GDM1 (cell line): Measurements from ENCODE around the gene CPNE1.
"Not testable (repeated sequence)": the region's sequence is repeated elsewhere in the genome, so short reads cannot be mapped to it uniquely, and the experiment has no call there.

Experiments used
- DNase-seq: peaks from one replicate; lab custom pipeline; 2025; lab: John Stamatoyannopoulos, UW

Gene CPNE1

DNA sequence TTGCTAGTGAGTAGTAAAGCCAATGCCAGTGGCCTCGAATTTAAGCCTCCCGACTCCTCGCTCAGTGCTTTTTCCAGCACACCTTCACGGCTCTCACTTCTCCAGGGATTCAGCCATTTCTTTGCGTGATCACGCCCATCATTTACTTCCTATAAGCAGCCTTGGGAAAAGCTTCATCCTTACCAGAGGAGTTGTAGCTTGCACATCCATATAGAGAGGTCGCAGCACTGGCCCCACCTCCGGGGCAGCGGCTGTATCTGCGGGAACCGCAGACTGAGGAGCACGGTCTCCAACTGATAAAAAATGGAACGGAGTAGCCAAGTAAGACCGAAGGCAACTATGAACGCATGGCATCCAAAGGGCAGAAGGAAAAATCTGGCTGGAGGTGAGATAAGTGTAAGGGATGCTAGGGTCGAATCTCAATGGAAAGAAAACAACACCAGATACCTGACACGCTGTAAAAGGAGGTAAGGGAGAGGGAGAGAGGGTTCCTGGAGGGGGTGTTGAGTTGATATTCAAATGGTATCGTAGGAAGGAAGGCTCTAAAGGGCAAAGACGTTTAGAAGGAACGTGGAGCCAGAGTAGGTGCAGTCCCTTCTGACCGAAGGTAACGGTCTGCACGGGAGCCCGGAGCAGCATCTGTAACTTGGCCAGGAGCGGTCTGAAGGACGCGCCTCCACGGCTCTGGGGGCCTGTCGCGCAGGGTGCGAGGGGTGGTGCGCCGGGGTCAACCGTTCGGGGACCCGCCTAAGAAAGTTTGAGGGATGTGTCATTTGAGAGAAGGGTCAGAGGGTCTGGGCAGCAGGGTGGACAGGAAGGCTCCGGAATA is 33.8 kb upstream of the CPNE1 start:
- DNase-seq, result no peak

DNA sequence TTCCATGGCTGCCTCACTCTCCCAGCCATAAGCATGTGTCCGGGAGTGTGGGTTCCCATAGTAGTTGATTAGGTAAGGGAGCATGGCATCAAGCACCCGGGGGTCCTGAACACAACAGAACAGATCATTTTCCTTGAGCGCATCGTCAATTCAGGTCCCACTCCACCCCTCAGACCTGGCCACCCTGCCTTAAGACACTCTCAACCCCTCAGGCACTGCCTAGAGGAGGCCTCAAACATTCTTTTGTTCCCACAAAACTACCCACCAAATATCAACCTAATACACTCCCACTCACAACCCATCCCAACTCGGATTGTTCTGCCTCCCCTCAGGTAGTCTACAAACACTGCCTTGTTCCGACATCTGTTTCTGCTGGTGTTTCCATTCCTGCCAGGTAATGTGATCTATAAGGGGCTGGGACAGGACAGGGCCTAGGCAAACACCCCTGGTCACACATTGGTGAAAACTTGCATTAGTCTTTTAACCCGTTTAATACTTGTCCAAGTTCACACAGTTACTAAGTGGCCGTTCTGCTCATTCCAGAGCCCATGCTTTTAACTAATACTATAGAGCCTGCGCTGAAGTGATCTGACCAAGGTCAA is 33.1 kb upstream of the CPNE1 start:
- DNase-seq, result no peak

DNA sequence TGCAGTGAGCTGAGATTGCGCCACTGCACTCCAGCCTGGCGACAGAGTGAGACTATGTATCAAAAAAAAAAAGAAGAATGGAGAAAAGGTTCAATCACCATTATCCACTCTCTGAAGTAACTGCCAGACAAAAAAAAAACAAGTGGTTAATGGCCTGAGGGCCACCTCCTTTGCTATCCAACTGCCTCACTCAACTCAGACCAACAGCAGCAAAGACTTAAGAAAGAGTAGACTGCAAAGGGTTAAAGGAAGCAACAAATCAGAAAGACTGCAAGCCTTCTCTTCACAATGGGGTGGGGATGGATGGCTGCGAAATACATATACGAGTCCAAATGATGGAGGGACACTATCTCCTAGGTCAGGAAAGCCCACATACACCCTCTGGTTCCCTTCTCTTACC is 31.3 kb upstream of the CPNE1 start:
- no peak for DNase-seq

DNA sequence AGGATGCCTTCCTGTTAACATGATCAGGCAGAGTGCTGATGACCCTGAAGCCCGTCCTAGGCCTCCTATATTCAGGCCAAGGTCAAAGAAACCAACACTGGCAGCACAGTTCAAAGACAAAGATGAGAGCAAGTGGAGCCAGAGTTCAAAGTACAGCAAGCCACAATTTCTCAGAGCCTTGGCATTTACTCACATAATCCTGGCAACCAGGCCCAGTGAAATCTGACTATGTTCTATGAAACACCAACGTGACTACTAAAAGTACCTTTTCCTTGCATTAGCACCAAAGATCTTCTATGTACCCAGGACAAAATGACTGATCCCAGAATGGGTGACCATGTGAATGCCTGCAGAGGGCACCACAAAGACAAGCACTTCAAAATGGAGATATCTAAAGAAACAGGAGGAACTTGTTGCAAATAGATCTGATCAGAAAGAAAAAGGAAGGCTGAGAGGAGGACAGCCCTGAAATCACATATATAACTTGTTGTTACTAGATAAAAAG is 30.6 kb upstream of the CPNE1 start:
- no peak for DNase-seq

DNA sequence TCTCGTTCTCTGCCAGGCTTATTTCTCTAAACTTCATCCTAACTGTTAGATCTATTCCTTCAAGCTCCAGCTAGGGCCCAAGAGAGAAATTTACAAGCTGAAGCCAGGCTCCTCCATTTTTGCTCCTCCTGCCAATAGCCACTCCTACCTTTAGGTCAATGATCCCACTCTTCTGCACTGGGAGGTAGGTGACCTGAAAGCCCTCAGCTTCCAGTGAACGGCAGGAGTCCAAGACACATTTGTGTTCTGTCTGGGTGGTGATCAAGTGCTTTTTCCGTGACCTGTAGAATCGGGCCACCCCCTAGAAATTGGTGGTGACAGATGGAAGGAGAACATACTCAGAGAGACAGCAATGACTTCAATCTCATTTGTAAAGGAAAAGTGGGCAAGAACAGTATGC is 25.6 kb upstream of the CPNE1 start:
- no peak for DNase-seq

DNA sequence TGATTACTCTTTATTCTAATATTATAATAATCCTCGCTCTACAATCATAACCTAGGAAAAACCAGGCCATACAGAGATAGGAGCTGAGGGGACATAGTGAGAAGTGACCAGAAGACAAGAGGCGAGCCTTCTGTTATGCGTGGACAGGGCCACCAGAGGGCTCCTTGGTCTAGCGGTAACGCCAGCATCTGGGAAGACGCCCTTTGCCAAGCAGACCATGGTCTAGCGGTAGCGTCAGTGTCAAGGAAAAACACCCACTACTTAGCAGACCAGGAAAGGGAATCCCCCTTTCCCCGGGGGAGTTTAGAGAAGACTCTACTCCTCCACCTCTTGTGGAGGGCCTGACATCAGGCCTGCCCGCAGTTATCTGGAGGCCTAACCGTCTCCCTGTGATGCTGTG is 22.2 kb upstream of the CPNE1 start:
- not testable (repeated sequence) for DNase-seq

DNA sequence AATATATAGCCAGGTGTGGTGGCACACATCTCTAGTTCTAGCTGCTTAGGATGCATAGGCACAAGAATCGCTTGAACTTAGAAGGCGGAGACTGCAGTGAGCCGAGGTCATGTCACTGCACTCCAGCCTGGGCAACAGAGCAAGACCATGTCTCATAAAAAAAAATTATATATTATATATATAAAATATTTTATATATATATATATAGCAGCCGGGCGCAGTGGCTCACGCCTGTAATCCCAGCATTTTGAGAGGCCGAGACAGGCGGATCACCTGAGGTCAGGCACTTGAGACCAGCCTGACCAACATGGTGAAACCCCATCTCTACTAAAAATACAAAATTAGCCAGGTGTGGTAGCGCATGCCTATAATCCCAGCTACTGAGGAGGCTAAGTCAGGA is 20.7 kb upstream of the CPNE1 start:
- not testable (repeated sequence) for DNase-seq

DNA sequence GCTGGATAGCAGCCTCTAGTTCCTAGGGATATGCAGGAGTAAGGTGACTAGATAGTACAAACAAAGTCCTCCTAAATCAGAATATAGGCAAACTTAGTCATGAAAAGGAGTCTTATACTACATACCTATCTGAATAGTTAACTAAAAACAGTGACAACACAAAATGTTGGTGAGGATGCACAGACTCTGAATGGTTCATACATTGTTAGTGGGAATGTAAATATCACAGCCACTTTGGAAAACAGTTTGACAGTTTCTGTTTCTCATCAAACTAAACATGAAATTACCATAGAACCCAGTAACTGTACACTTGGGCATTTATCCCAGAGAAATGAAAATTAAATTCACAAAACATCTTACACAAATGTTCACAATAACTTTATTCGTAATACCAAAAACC is 17.3 kb upstream of the CPNE1 start:
- DNase-seq, result no peak

DNA sequence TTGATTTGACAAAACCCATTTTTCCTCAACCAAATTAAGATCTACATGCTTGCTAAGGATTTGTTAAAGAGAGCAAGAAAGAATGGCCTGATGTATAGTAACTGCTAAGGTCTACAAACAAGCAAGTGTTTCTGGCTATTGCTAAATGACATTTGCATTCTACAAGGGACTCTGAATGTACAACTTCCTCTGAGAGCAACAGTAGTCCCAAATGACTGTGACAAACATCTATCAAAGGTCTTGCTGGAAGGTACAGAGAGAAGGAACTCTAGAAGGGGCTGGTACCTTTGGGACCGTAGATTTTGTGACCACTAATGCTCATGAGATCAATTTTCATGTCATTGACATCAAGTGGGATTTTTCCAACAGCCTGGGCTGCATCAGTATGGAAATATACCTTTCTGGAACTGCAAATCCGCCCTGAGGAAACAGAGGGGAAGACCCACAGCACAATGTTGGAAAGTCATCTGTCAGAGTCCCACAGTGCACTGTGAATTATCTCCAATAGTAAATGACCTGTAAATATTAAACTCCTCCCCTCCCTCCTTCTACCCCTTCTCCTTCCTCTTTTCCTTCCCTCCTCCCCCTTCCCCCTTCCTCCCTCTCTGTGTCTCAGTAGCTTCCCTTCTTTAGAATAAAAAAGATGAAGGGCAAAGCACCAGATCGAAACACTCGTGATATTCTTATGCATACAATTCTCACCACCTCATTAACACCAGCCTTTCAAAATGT is 15.9 kb upstream of the CPNE1 start:
- peak; percentile 54 for DNase-seq

DNA sequence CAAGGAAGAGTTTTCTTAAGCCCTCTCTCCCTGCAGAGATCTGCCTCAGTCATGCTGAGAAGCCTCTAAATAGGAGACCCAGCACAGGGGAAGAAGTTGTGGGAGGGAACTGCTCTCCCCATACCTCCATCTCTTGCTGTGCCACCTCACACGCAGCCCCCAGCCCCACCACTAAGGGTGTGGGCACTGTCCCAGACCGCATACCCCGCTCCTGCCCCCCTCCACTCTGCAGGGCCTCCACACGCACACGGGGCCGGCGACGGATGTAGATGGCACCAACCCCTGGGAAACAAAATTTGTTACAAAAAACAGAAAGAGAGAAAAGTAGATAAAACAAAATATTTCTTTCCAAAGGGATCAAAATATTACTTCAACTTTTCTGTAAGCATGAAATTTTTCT is 10.2 kb upstream of the CPNE1 start:
- no peak for DNase-seq

DNA sequence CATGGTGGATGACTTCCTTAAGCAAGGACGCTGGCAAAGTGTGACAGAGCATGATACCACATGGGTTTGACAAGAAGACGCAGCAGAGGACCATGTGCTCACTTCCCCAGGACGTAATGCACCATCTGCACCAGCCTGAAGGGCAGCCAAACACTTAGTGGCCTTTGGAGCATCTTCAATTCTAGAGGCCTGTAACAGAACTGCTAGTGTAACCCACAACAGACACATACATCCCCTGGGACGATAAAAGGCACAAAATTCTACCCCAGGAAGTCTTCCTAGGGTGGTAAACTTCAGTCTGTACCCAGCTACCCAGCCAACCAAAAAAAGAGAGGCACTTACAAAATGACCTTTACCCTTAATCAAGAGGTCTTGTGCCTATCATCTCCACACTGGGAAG is 9.2 kb upstream of the CPNE1 start:
- no peak for DNase-seq

DNA sequence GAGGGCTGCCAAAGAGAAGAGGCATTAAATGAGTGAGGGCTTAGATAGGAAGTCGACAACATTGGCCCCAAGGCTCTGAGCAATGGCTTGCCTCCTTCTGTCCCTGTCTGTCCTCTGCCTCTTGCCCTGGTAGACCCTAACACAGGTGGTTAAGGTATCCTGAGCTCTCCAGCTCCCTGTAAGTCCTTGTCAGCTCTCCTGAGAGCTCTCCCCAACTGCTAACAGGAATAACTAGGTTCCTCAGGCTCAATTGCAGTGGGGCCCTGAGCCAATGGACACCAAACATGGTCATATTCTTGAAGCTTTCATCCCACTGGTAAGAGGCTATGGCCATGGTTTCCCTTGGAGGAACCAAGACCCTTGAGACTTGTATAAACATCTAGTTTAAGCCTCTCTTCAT is 5.0 kb upstream of the CPNE1 start:
- no peak for DNase-seq

DNA sequence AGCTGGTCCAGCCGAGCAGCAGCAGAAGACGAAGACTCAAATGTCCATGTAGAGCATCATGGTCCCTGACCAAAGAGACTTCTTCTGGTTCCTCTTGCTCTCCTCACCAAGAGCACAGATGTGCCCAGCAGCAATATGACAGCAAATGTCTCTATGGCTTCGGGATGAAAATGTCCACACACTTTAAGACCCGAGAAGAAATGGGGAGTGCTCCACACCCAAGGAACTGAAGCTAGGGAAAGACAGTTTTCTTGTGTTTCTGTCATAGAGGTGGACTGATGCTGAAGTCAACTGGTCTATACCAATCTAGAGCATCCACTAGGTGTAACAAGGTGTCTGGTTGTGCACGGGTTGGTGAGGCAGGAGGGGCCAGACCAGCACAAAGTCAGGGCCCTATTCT is 4.5 kb upstream of the CPNE1 start:
- DNase-seq, result no peak

DNA sequence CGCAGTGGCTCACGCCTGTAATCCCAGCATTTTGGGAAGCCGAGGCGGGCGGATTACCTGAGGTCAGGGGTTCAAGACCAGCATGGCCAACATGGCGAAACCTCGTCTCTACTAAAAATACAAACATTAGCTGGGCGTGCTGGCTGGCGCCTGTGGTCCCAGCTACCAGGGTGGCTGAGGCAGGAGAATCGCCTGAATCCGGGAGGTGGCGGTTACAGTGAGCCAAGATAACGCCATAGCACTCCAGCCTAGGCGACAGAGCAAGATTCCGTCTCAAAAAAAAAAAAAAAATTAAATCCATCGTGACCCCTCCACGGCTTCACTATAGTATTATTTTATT is 1.2 kb upstream of the CPNE1 start:
- no peak for DNase-seq

DNA sequence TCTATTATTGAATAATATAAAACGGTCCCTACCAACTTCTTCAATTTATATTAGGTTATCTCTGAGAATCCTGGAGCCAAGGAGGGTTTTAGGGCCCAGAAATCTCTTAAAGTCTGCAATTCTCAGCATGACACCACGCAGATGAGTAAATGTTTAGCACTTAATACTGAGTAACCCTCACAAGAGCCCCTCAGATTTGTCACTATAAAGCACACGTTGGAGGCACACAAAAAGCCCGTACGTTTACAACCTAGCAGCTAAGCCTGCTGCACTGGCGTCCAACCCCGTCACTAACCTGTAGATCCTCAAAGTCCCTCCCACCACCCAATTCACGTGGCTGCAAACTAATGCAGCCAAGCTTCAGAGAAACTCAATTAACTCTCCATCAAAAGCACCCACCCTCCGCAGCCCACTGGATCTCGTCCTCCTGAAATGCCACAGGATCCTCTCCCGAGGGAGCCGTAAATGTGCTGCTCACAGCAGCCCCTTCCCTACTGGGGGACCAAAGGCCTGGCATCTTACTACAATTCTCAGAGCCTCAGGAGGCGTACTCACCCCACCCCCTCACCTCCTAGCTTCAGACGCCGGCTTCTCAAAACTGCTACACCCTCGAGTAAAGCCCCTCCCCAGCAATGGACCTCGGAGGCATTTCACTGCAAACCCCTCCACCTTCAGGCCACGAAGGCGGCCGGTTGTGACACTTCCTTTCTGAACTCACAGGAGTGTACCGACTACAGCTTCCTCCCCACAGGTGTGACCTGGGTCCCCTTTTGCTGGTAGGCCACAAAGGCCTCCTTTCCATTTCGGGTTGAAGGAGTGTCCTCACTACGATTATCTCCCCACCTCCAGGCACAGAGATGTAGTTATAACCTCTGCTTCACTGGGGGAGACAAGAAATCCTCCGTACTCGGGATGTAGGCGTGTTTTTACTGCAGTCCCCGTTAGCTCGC is 909 bp downstream of the CPNE1 start:
- peak; percentile 21 for DNase-seq

DNA sequence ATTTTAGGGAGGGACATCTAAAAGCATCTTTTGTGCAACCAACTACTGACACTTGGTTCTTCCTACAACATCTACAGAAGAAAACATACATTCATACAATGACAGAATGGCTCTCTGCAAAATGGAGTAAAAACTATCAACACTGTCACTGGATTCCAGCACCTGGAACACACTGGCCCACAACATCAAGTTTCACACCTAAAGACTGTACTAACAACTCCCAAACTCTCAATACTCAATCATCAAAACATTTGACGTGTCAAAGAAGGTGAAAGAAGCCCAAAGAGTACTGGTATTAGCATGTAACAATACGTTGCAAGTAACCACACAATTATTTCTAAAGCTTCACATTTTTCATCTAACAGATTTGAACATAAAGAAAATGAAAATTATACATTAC is 2.1 kb downstream of the CPNE1 start:
- no peak for DNase-seq

DNA sequence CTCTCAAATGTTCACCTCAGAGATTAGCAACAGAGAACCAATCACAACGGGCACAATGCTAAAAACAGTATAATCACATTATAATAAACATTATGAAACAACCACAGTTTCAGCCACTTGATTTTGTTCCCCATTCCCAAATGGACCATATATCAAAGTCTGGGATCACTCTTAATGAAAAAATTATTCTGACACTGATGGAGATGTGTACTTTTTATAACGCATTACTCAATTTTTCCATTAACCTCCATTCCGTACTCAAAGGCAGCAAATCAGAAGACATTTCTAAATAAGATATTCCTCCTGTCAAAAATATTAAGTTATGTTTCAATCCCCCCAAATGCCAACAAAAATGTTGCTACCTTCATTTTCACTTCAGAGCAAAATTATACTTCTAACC is 2.8 kb downstream of the CPNE1 start:
- DNase-seq, result no peak

DNA sequence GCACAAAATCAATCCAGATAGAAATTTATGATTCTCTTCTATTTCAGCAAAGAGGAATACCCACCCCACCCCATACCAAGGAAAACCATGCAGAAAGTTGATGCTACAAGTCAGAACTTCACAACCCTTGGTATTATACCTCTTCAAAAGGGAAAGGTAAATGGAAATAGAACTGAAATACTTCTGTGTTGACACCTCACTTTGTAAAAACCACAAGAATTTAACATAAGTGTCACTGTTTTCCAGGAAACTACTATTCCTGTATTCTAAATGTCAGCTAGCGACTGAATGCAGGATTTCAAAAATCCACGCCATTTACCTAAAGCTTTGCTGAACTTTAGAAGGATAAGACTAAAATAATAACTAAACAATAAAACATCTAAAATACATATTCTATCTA is 3.6 kb downstream of the CPNE1 start:
- DNase-seq, result no peak

DNA sequence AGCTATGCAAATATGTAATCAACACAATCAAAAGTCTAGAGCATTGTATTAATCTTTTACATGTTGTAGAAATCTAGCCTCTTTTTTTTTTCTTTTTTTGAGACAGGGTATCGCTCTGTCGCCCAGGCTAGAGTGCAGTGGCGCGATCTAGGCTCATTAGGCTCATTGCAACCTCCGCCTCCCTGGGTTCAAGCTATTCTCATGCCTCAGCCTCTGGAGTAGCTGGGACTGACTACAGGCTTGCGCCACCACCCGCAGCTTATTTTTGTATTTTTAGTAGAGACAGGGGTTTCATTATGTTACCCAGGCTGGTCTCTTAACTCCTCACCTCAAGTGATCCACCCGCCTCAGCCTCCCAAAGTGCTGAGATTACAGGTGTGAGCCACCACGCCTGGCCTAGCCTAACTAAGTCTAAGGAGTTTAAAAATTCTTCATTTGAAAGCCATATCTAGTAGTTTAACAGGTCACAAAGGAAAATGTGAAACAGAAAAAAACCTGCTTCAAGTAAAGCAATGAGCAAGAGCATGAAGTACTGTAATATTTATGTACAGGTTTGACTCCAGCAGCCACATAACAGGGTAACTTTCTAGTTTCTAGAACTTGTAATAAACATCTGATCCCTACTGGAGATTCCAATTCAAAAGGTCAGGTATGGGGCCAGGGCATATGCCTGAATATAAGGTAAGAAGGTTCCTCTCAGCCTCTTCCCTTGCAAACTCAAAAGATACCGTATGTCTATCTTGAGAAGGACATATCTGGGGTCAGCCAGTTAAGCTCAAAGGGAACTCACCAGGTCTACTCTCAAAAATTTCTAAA is 4.4 kb downstream of the CPNE1 start:
- DNase-seq, result no peak

DNA sequence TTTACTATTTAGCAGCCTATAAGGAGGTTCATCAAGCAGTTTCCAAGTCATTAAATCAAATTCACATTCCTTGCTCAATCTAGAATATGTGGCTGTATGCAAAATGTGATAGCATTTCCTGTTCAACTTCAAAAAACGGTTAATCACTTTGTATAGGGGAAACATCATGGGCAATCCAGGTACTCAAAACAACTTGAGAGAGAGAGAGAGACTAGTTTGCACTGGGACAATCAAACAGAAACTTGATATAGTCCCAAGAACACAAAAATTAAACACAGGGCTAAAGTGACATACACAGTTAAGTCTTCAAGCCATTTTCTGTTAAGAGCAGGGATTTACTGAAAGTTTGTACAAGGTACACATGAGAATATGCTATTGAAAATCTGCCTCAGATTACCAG is 7.4 kb downstream of the CPNE1 start:
- no peak for DNase-seq

DNA sequence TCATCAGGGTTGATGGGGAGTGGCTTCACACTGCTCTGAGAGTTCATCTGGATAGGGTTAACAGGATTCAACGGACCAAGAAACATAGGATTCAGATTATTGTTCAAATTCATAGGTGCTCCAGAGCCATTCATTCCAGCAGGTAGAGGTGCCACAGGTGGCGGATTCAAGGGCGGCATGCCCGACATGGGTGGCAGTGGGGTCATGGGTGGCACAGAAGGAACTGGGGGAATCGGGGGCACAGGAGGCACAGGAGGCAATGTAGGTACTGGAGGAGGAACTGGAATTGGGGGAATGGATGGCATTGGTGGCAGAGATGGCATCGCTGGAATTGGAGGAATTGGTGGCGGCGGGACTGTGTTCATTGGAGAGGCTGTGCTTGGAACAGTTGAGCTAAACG is 10.3 kb downstream of the CPNE1 start:
- DNase-seq, result no peak
